B cell (primary cell): ENCODE data around the gene ABCA7.

Experiments
- EZH2 ChIP-seq: IDR thresholded peaks from 2 replicates; pipeline ENCODE4 v1.6.1; 2012; ENCODE audit warnings: borderline replicate concordance, low read depth, mild to moderate bottlenecking, moderate library complexity, low read length; ENCODE audit not compliant: insufficient read depth, poor library complexity, severe bottlenecking
- TF ChIP-seq, protein P1 (sequence below): fragments of 200-600 bp; IDR thresholded peaks from one replicate; pipeline ENCODE4 v1.8.0; 2022; ENCODE audit warnings: antibody characterized with exemption, mild to moderate bottlenecking

DNA sequence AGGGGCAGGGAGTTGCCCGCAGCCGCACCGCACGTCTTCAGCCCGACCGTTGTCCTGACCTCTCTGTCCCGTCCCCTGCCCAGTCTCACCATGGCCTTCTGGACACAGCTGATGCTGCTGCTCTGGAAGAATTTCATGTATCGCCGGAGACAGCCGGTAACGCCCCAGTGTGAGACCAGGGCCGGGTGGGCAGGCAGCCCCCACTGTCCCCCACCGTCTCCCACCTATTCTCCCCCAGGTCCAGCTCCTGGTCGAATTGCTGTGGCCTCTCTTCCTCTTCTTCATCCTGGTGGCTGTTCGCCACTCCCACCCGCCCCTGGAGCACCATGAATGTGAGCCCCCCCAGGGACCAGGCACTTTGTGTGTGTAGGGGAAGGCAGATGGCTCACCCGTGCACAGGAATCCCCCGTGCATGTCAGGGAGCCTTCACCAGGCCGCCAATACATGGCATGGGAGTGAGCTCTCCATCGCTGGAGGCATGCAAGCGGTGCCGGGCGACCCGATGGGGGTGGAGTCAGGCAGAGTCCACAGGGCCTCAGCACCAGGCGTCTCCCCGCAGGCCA is 1.4 kb downstream of the ABCA7 start:
- TF ChIP-seq, protein P1, sequence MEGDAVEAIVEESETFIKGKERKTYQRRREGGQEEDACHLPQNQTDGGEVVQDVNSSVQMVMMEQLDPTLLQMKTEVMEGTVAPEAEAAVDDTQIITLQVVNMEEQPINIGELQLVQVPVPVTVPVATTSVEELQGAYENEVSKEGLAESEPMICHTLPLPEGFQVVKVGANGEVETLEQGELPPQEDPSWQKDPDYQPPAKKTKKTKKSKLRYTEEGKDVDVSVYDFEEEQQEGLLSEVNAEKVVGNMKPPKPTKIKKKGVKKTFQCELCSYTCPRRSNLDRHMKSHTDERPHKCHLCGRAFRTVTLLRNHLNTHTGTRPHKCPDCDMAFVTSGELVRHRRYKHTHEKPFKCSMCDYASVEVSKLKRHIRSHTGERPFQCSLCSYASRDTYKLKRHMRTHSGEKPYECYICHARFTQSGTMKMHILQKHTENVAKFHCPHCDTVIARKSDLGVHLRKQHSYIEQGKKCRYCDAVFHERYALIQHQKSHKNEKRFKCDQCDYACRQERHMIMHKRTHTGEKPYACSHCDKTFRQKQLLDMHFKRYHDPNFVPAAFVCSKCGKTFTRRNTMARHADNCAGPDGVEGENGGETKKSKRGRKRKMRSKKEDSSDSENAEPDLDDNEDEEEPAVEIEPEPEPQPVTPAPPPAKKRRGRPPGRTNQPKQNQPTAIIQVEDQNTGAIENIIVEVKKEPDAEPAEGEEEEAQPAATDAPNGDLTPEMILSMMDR: no peak
- TF ChIP-seq EZH2: no peak
